Activated CD4-positive, alpha-beta T cell treated with anti-CD3 and anti-CD28 coated beads, Interleukin-2, amount 50 U/mL, for 16 hours (primary cell): ENCODE data around the gene PLA2G12B.

Experiments used
- DNase-seq: peaks from one replicate; pipeline ENCODE4 v3.0.0-alpha.2; 2020

PLA2G12B gene

DNA sequence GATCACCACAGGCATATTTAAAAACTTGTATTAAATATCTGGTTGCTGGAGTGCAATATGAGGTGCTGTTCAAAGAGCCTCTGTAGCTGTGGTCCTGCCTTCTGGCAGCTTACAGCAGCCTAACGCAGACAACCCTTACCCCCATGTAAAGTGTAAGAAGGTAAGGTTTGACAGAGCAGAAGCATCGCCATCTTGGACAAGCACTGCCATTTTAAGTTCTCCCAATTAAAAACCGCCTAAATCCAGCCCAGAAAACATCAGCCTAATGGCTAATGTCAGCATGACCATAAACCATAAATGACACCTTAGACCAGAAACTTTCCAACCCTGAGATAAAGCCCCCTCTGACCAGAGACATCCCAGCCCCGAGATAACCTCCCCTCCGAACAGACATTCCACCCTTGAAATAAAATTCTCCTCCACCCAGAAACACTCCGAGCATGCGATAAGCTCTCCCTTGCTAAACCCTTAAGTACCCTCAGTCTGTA, 66.4 kb downstream of the PLA2G12B start:
- no peak for DNase-seq

DNA sequence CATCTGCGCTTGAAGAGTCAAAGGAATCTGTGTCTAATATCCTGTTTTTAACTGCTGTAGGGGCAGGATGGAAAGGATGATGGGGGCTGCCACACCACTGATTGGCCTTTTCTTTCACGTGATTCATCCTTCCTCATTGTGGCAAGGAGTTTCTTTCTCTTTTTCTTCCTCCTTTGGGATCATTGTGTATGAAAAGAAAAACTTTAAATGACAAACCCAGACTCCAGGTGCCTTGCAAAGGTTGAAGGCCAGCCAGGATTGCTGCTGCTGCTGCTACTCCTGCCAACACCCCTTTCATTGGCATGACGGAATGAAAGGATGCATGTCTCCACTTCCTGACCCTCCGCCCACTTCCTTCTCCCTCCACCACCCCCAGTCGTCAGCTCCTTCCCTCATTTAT, 67.6 kb downstream of the PLA2G12B start:
- DNase-seq, result no peak

DNA sequence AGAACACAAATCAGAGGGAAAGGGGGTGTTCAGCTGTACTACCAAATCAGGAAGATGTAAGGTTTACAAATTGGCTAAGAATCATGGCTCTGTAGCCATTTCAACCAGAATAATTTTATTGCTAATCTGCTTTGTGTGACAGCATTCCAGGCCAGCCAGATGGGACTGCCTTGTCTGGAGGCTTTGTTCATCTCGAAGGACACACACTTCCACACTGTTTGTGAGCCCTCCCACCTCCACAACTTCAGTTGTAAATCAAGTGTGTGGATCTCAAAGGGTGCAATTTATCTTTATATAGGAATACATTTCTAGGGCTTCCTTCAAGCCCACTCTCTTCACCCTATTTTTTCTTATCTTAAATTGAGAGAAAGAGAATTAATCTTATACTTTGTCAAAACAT, 68.0 kb downstream of the PLA2G12B start:
- DNase-seq, result no peak

DNA sequence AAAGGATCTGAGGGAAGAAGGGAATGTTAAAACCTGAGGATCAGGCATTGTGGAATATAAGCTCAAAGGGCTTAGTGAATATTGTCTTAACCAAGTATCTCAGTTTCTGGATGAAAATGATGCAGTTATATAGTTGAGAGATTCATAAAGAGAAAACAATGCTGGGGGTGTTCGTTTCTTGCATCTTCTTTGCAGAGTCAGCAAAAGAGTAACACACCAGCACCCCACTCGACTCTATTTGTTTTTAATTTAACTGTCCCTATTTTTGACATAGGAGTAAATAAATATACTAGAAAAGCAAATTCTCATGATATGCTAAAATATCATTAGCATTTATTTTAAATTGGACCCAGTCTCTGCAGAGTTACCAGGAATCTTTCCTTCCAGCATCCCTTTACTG, 68.7 kb downstream of the PLA2G12B start:
- no peak for DNase-seq
